Liver (tissue), 9 donors: ENCODE measurements around the gene LGR4. TPM values are rescaled to one million over a fixed set of nuclear protein-coding genes. Genes with fewer than 3 reads are reported as not detected.

Experiments used
- DNase-seq: peaks from one replicate; pipeline ENCODE4 v3.0.0-alpha.2; 2017; ENCODE audit warnings: low spot score
- H3K27ac ChIP-seq, 2 donors: one replicate each; pipeline ENCODE4 v1.7.0; 2013; ENCODE audit warnings: inconsistent platforms in 2 of 2, low read length in 2 of 2, control low read depth in 1 of 2, low read depth in 1 of 2, mild to moderate bottlenecking in 1 of 2
- H3K27me3 ChIP-seq, 4 donors: one replicate each; pipeline versions ENCODE4 v1.6.1 to v1.7.0; 2013; ENCODE audit warnings: low read length in 3 of 4, inconsistent platforms in 1 of 4, mild to moderate bottlenecking in 1 of 4, moderate library complexity in 1 of 4; ENCODE audit not compliant: control insufficient read depth in 4 of 4, insufficient read depth in 4 of 4
- H3K36me3 ChIP-seq, 4 donors: one replicate each; pipeline versions ENCODE4 v1.6.1 to v1.7.0; 2013; ENCODE audit warnings: low read length in 3 of 4, mild to moderate bottlenecking in 3 of 4, low read depth in 1 of 4, moderate library complexity in 1 of 4; ENCODE audit not compliant: control insufficient read depth in 4 of 4, insufficient read depth in 3 of 4
- H3K4me1 ChIP-seq, 4 donors: one replicate each; pipeline versions ENCODE4 v1.6.1 to v1.7.0; 2013; ENCODE audit warnings: low read length in 3 of 4, mild to moderate bottlenecking in 3 of 4, moderate library complexity in 1 of 4; ENCODE audit not compliant: control insufficient read depth in 4 of 4, insufficient read depth in 4 of 4
- H3K4me3 ChIP-seq, 3 donors: one replicate each; pipeline versions ENCODE4 v1.6.1 to v1.7.0; 2013; ENCODE audit warnings: low read length in 3 of 3, control low read depth in 1 of 3, low read depth in 1 of 3, mild to moderate bottlenecking in 1 of 3
- H3K9ac ChIP-seq, 2 donors: one replicate each; pipeline ENCODE4 v1.7.0; 2013; ENCODE audit warnings: low read length in 2 of 2, mild to moderate bottlenecking in 2 of 2, moderate library complexity in 2 of 2, control low read depth in 1 of 2, low read depth in 1 of 2
- H3K9me3 ChIP-seq, 4 donors: one replicate each; pipeline versions ENCODE4 v1.6.1 to v1.7.0; 2013; ENCODE audit warnings: low read length in 3 of 4; ENCODE audit not compliant: control insufficient read depth in 4 of 4
- ATF3 ChIP-seq: IDR thresholded peaks from 2 replicates; pipeline ENCODE4 v1.6.1; 2016; ENCODE audit warnings: antibody characterized with exemption
- CTCF ChIP-seq: fragments of 150-350 bp; IDR thresholded peaks from 2 replicates; pipeline ENCODE4 v1.5.1; 2017; ENCODE audit warnings: improper control_type of control experiment, low read depth, low read length; ENCODE audit not compliant: missing input control
- EGR1 ChIP-seq, 2 donors: IDR thresholded peaks; 2 replicates each; pipeline ENCODE4 v1.6.1; 2016 to 2018; ENCODE audit warnings: antibody characterized with exemption in 2 of 2, low read depth in 2 of 2
- FOXA1 ChIP-seq: IDR thresholded peaks from 2 replicates; pipeline ENCODE4 v1.6.1; 2016; ENCODE audit warnings: antibody characterized with exemption
- FOXA2 ChIP-seq: IDR thresholded peaks from 2 replicates; pipeline ENCODE4 v1.6.1; 2016; ENCODE audit warnings: antibody characterized with exemption
- GABPA ChIP-seq, 2 donors: IDR thresholded peaks in 1 of 2; conservative IDR thresholded peaks in 1 of 2; 2 replicates each; pipeline ENCODE4 v1.6.1; 2016; ENCODE audit warnings: antibody characterized with exemption in 2 of 2, mild to moderate bottlenecking in 1 of 2, moderate library complexity in 1 of 2
- HNF4A ChIP-seq, 2 donors: conservative IDR thresholded peaks; 2 replicates each; pipeline ENCODE4 v1.6.1; 2016; ENCODE audit warnings: antibody characterized with exemption in 2 of 2, mild to moderate bottlenecking in 2 of 2
- HNF4G ChIP-seq: IDR thresholded peaks from 2 replicates; pipeline ENCODE4 v1.6.1; 2016; ENCODE audit warnings: antibody characterized with exemption
- JUND ChIP-seq, 2 donors: IDR thresholded peaks; 2 replicates each; pipeline ENCODE4 v1.6.1; 2016; ENCODE audit warnings: antibody characterized with exemption in 2 of 2
- MAX ChIP-seq: IDR thresholded peaks from 2 replicates; pipeline ENCODE4 v1.6.1; 2016; ENCODE audit warnings: antibody characterized with exemption
- NR2F2 ChIP-seq: IDR thresholded peaks from 2 replicates; pipeline ENCODE4 v1.6.1; 2016; ENCODE audit warnings: antibody characterized with exemption
- RAD21 ChIP-seq, 2 donors: IDR thresholded peaks; 2 replicates each; pipeline ENCODE4 v1.6.1; 2016; ENCODE audit warnings: antibody characterized with exemption in 2 of 2, mild to moderate bottlenecking in 2 of 2
- REST ChIP-seq: IDR thresholded peaks from 2 replicates; pipeline ENCODE4 v1.6.1; 2016; ENCODE audit warnings: antibody characterized with exemption, mild to moderate bottlenecking
- RXRA ChIP-seq, 2 donors: IDR thresholded peaks; 2 replicates each; pipeline ENCODE4 v1.6.1; 2017 to 2018; ENCODE audit warnings: antibody characterized with exemption in 2 of 2, mild to moderate bottlenecking in 1 of 2
- SP1 ChIP-seq: IDR thresholded peaks from 2 replicates; pipeline ENCODE4 v1.6.1; 2018; ENCODE audit warnings: antibody characterized with exemption, mild to moderate bottlenecking
- TAF1 ChIP-seq: conservative IDR thresholded peaks from 2 replicates; pipeline ENCODE4 v1.6.1; 2016; ENCODE audit warnings: antibody characterized with exemption, mild to moderate bottlenecking
- YY1 ChIP-seq: IDR thresholded peaks from 2 replicates; pipeline ENCODE4 v1.6.1; 2016; ENCODE audit warnings: antibody characterized with exemption, mild to moderate bottlenecking
- WGBS: extraction: QIAGEN DNeasy Blood & Tissue Kit; methylation state at CpG from one replicate; pipeline ENCODE4 v1.1.7; 2013; 5-methylcytosine and 5-hydroxymethylcytosine counted together
- polyA plus RNA-seq, 2 donors: library from polyadenylated mRNA; stranded (reverse) in 1 of 2; unstranded in 1 of 2; fragments of 200-250 nt in 1 of 2; fragments of >200 nt in 1 of 2; fragmentation: Nextera tagmentation in 1 of 2; extraction: Ambion mirVana in 1 of 2; gene quantifications; one replicate each; pipeline versions ENCODE4 v1.2.1 to v1.2.3, GENCODE V29; 2013 to 2015
- total RNA-seq, 2 donors: library from RNA; depleted of rRNA; stranded (reverse); fragments of >200 nt; gene quantifications; one replicate each; pipeline ENCODE4 v1.2.3, GENCODE V29; 2014
- TF ChIP-seq, protein P1 (sequence below): IDR thresholded peaks from 2 replicates; pipeline ENCODE4 v1.6.1; 2016; ENCODE audit warnings: antibody characterized with exemption
- donor health status: healthy.
- donor health status: healthy.
- donor health status: healthy.
- donor health status: healthy.
- donor health status: healthy.

Gene LGR4
- total and polyA plus RNA-seq, 4 donors = 13.7 to 95.3 (median 42.5) TPM

- DNase-seq = no peak
- peaks cover 0 to 21% (median 15%) of the 10 kb centered on the region in 4 donors for H3K4me1 ChIP-seq
- peaks cover 1 to 40% (median 28%) of the 10 kb centered on the region in 4 donors for H3K36me3 ChIP-seq
- TF ChIP-seq EGR1 (IDR thresholded peaks at IDR 0.05; ENCODE audit: low read depth in 2 of 2) (no peak), RXRA (IDR thresholded peaks at IDR 0.05) (peak; percentile 44 to 63), HNF4A (conservative IDR thresholded peaks at IDR 0.05) (peak; percentile 12 to 19), ATF3 (no peak)
- H3K4me3 ChIP-seq = no peak overlapping the region
- H3K27me3 ChIP-seq = no peaks in the 10 kb centered on the region
- 48% methylated on average over 1 of the region's 1 CpG for WGBS
- H3K9me3 ChIP-seq = no peaks in the 10 kb centered on the region
- peak overlapping the region in 1 of 2 donors; percentile 65 for H3K27ac ChIP-seq
- no peak overlapping the region for H3K9ac ChIP-seq
Observed at GRCh38 chr11:27495710-27496300, 23.2 kb upstream of the LGR4 start.

- Histone ChIP-seq H3K36me3 (peaks cover 1 to 16% (median 12%) of the 10 kb centered on the region in 4 donors), H3K27me3 (no peaks in the 10 kb centered on the region), H3K4me3 (no peak overlapping the region), H3K9me3 (no peaks in the 10 kb centered on the region), H3K4me1 (peaks cover 0 to 4% (median 1%) of the 10 kb centered on the region in 4 donors), H3K9ac (no peak overlapping the region), H3K27ac (no peak overlapping the region)
- DNase-seq = no peak
- TF ChIP-seq JUND (IDR thresholded peaks at IDR 0.05) (peak in 1 of 2 donors; percentile 87), ATF3 (peak; percentile 49), HNF4G (peak; percentile 93), MAX (peak; percentile 58), GABPA (IDR thresholded peaks at IDR 0.05 in 1 of 2, conservative IDR thresholded peaks at IDR 0.05 in 1 of 2) (peak in 1 of 2 donors; percentile 42), TAF1 (no peak), YY1 (peak; percentile 50), HNF4A (conservative IDR thresholded peaks at IDR 0.05) (peak; percentile 99), NR2F2 (peak; percentile 67), EGR1 (IDR thresholded peaks at IDR 0.05; ENCODE audit: low read depth in 2 of 2) (peak; percentile 49 to 92), RAD21 (IDR thresholded peaks at IDR 0.05) (peak; percentile 44 to 51), CTCF (no peak), REST (peak; percentile 68), FOXA2 (peak; percentile 15), RXRA (IDR thresholded peaks at IDR 0.05) (peak; percentile 87 to 90), FOXA1 (peak; percentile 34), SP1 (peak; percentile 70)
- TF ChIP-seq, protein P1, sequence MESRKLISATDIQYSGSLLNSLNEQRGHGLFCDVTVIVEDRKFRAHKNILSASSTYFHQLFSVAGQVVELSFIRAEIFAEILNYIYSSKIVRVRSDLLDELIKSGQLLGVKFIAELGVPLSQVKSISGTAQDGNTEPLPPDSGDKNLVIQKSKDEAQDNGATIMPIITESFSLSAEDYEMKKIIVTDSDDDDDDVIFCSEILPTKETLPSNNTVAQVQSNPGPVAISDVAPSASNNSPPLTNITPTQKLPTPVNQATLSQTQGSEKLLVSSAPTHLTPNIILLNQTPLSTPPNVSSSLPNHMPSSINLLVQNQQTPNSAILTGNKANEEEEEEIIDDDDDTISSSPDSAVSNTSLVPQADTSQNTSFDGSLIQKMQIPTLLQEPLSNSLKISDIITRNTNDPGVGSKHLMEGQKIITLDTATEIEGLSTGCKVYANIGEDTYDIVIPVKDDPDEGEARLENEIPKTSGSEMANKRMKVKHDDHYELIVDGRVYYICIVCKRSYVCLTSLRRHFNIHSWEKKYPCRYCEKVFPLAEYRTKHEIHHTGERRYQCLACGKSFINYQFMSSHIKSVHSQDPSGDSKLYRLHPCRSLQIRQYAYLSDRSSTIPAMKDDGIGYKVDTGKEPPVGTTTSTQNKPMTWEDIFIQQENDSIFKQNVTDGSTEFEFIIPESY = peak; percentile 27
- WGBS = 55% methylated on average over 5 of the region's 5 CpGs
Observed at GRCh38 chr11:27489092-27489491, 16.5 kb upstream of the LGR4 start.
